ENCODE data around the gene TRPV4.

Gene TRPV4

GRCh38 chr12:109739747-109740693 is 93.2 kb downstream of the TRPV4 start:
- H3K4me3 ChIP-seq (ENCODE audit: low read length) = no peak overlapping the region
- no peak for TF ChIP-seq ZNF274 (IDR thresholded peaks at IDR 0.05; ENCODE audit: low read depth, low read length)

- TF ChIP-seq ZNF274 (IDR thresholded peaks at IDR 0.05; ENCODE audit: low read depth, low read length) = no peak
- no peak overlapping the region for H3K4me3 ChIP-seq (ENCODE audit: low read length)
These were observed 94.1 kb downstream of the TRPV4 start for GRCh38 chr12:109738878-109739665.

GRCh38 chr12:109738209-109738608 is 95.0 kb downstream of the TRPV4 start:
- H3K4me3 ChIP-seq (ENCODE audit: low read length) = no peak overlapping the region
- no peak for TF ChIP-seq ZNF274 (IDR thresholded peaks at IDR 0.05; ENCODE audit: low read depth, low read length)

GRCh38 chr12:109737631-109738030 is 95.6 kb downstream of the TRPV4 start:
- TF ChIP-seq ZNF274 (IDR thresholded peaks at IDR 0.05; ENCODE audit: low read depth, low read length) = no peak
- no peak overlapping the region for H3K4me3 ChIP-seq (ENCODE audit: low read length)

- no peak overlapping the region for H3K4me3 ChIP-seq (ENCODE audit: low read length)
- no peak for TF ChIP-seq ZNF274 (IDR thresholded peaks at IDR 0.05; ENCODE audit: low read depth, low read length)
These were observed 96.1 kb downstream of the TRPV4 start for GRCh38 chr12:109737126-109737525.

- TF ChIP-seq ZNF274 (IDR thresholded peaks at IDR 0.05; ENCODE audit: low read depth, low read length) = no peak
- H3K4me3 ChIP-seq (ENCODE audit: low read length) = no peak overlapping the region
These were observed 96.6 kb downstream of the TRPV4 start for GRCh38 chr12:109736552-109737108.

GRCh38 chr12:109735825-109736551 is 97.2 kb downstream of the TRPV4 start:
- no peak overlapping the region for H3K4me3 ChIP-seq (ENCODE audit: low read length)
- no peak for TF ChIP-seq ZNF274 (IDR thresholded peaks at IDR 0.05; ENCODE audit: low read depth, low read length)

GRCh38 chr12:109735051-109735521 is 98.1 kb downstream of the TRPV4 start:
- TF ChIP-seq ZNF274 (IDR thresholded peaks at IDR 0.05; ENCODE audit: low read depth, low read length) = no peak
- H3K4me3 ChIP-seq (ENCODE audit: low read length) = no peak overlapping the region

GRCh38 chr12:109734219-109735000 is 98.8 kb downstream of the TRPV4 start:
- TF ChIP-seq ZNF274 (IDR thresholded peaks at IDR 0.05; ENCODE audit: low read depth, low read length) = no peak
- H3K4me3 ChIP-seq (ENCODE audit: low read length) = no peak overlapping the region
